Activated CD4-positive, alpha-beta T cell treated with anti-CD3 and anti-CD28 coated beads, Interleukin-2, amount 10 ng/mL, durations not matched to agents 24 days and 14 days (primary cell): ENCODE data around the gene HOATZ. TPM values are rescaled to one million over a fixed set of nuclear protein-coding genes. Genes with fewer than 3 reads are reported as not detected.

Source experiments
- DNase-seq: peaks from one replicate; pipeline ENCODE4 v3.0.0; 2022
- H3K27ac Mint-ChIP-seq: one replicate; pipeline ENCODE4 v1.8.0; 2022; ENCODE audit warnings: mild to moderate bottlenecking, mixed read lengths
- H3K27me3 Mint-ChIP-seq: one replicate; pipeline ENCODE4 v1.8.0; 2022; ENCODE audit warnings: mixed read lengths
- H3K36me3 Mint-ChIP-seq: one replicate; pipeline ENCODE4 v1.8.0; 2022; ENCODE audit warnings: low read depth, mild to moderate bottlenecking, mixed read lengths
- H3K4me1 Mint-ChIP-seq: one replicate; pipeline ENCODE4 v1.8.0; 2021; ENCODE audit warnings: mixed read lengths
- H3K4me3 Mint-ChIP-seq: one replicate; pipeline ENCODE4 v1.8.0; 2022; ENCODE audit warnings: mild to moderate bottlenecking, moderate library complexity, mixed read lengths
- H3K9me3 Mint-ChIP-seq: one replicate; pipeline ENCODE4 v1.8.0; 2021; ENCODE audit warnings: mixed read lengths
- intact Hi-C: fragments of 100-400 bp; cut with micrococcal nuclease; formaldehyde crosslinking; loops from one replicate; pipeline ENCODE4 v1.15.1; 2023
- total RNA-seq: library from RNA; stranded (reverse); gene quantifications from 2 replicates; pipeline ENCODE4 v1.2.3, GENCODE V29; 2022

The HOATZ gene
- total RNA-seq, 1 donor from 2014 or later: not detected

GRCh38 chr11:111562692-111563389 is 48.3 kb downstream of the HOATZ start:
- no peak for DNase-seq
- no peaks in the 10 kb centered on the region for H3K27me3 Mint-ChIP-seq
- no peaks in the 10 kb centered on the region for H3K4me1 Mint-ChIP-seq
- no peak overlapping the region for H3K4me3 Mint-ChIP-seq
- H3K27ac Mint-ChIP-seq: no peak overlapping the region
- H3K9me3 Mint-ChIP-seq: no peaks in the 10 kb centered on the region
- intact Hi-C loops: loop anchor here (10.0 kb wide), 1 partner anchor 278 kb away; no protein-coding TSS in a partner anchor
- H3K36me3 Mint-ChIP-seq: no peaks in the 10 kb centered on the region

DNA sequence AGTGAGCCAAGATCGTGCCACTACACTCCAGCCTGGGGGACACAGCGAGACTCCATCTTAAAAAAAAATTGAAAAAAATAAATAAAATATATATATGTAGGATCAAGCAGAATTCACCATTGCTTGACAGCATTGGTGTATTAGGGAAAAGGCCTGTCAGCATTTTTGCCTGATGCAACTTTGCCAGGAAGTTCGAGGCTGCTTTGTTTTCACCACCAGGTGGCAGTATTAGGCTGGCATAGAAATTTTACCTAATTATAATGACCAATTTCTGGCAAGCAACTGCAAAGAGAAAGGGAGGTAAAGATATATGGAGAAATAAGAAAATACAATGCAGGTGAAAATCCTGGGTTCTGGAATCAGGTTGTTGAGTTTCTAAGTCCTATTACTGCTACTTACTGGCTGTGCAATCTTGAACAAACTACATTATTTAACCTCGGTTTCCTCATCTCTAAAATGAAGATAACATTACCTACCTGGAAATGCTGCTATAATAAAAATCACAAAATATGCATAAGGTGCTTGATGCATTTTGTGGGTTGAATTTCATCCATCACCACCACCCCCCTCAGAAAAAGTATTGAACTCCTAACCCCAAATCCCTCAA is 50.6 kb downstream of the HOATZ start:
- Mint-ChIP-seq H3K27ac (no peak overlapping the region), H3K27me3 (no peaks in the 10 kb centered on the region), H3K4me1 (no peaks in the 10 kb centered on the region), H3K9me3 (no peaks in the 10 kb centered on the region), H3K4me3 (no peak overlapping the region), H3K36me3 (no peaks in the 10 kb centered on the region)
- DNase-seq: peak; percentile 89
- intact Hi-C loops: loop anchor here (1.0 to 10.0 kb wide), 4 partner anchors 113 to 280 kb away; no protein-coding TSS in a partner anchor

- intact Hi-C loops: loop anchor here (5.0 to 10.0 kb wide), 2 partner anchors 114 to 282 kb away; no protein-coding TSS in a partner anchor
These were observed 51.7 kb downstream of the HOATZ start for GRCh38 chr11:111566324-111566723.

GRCh38 chr11:111569476-111569875 is 54.9 kb downstream of the HOATZ start:
- intact Hi-C loops: loop anchor here (5.0 to 10.0 kb wide), 2 partner anchors 117 to 285 kb away; no protein-coding TSS in a partner anchor
- H3K27me3 Mint-ChIP-seq: peaks cover 9% of the 10 kb centered on the region
- no peak overlapping the region for H3K27ac Mint-ChIP-seq
- no peak for DNase-seq
- no peaks in the 10 kb centered on the region for H3K4me1 Mint-ChIP-seq
- no peak overlapping the region for H3K4me3 Mint-ChIP-seq
- no peaks in the 10 kb centered on the region for H3K36me3 Mint-ChIP-seq
- no peaks in the 10 kb centered on the region for H3K9me3 Mint-ChIP-seq

More at GRCh38 chr11:111566324-111566723, 51.7 kb downstream of the HOATZ start:
- H3K27me3 Mint-ChIP-seq: peaks cover 6% of the 10 kb centered on the region
- no peaks in the 10 kb centered on the region for H3K4me1 Mint-ChIP-seq
- H3K4me3 Mint-ChIP-seq: no peak overlapping the region
- DNase-seq: no peak
- no peaks in the 10 kb centered on the region for H3K36me3 Mint-ChIP-seq
- no peaks in the 10 kb centered on the region for H3K9me3 Mint-ChIP-seq
- no peak overlapping the region for H3K27ac Mint-ChIP-seq

- H3K4me1 Mint-ChIP-seq: peaks cover 3% of the 10 kb centered on the region
- H3K36me3 Mint-ChIP-seq: no peaks in the 10 kb centered on the region
- no peak for DNase-seq
- H3K27ac Mint-ChIP-seq: no peak overlapping the region
- no peaks in the 10 kb centered on the region for H3K9me3 Mint-ChIP-seq
- intact Hi-C loops: no loop called here
- H3K4me3 Mint-ChIP-seq: no peak overlapping the region
- H3K27me3 Mint-ChIP-seq: peaks cover 14% of the 10 kb centered on the region
These were observed 56.2 kb downstream of the HOATZ start for GRCh38 chr11:111570796-111571195.

- Mint-ChIP-seq H3K36me3 (no peaks in the 10 kb centered on the region), H3K27ac (no peak overlapping the region), H3K4me3 (no peak overlapping the region), H3K27me3 (peaks cover 14% of the 10 kb centered on the region), H3K4me1 (peaks cover 3% of the 10 kb centered on the region), H3K9me3 (no peaks in the 10 kb centered on the region)
- DNase-seq: no peak
- intact Hi-C loops: no loop called here
These were observed 57.4 kb downstream of the HOATZ start for GRCh38 chr11:111571829-111572501.

GRCh38 chr11:111572581-111572980 is 58.0 kb downstream of the HOATZ start:
- peaks cover 14% of the 10 kb centered on the region for H3K27me3 Mint-ChIP-seq
- no peak for DNase-seq
- H3K4me3 Mint-ChIP-seq: no peak overlapping the region
- H3K9me3 Mint-ChIP-seq: no peaks in the 10 kb centered on the region
- H3K27ac Mint-ChIP-seq: no peak overlapping the region
- H3K4me1 Mint-ChIP-seq: peaks cover 3% of the 10 kb centered on the region
- intact Hi-C loops: no loop called here
- no peaks in the 10 kb centered on the region for H3K36me3 Mint-ChIP-seq

DNA sequence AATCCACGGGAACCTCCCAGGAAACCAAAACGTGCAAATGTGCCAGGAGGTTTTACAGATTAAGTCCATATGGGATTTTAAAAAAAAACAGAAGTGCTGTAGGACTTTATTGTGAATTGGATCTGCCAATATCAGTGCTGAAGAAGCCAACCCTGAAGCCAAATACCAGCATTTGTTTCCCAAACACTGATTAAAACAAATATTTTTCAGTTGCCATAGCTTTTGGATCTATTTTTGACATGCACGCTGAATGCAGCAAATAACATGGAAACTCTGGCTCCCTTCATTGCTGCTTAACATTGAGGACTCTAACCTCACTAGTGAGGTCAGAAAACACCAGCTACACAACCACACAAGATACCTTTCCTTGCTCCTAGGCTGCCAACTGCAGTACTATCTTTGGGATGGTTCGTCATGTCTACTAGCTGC is 59.3 kb downstream of the HOATZ start:
- H3K4me1 Mint-ChIP-seq: peaks cover 3% of the 10 kb centered on the region
- no peaks in the 10 kb centered on the region for H3K9me3 Mint-ChIP-seq
- H3K27me3 Mint-ChIP-seq: peaks cover 14% of the 10 kb centered on the region
- no peaks in the 10 kb centered on the region for H3K36me3 Mint-ChIP-seq
- H3K27ac Mint-ChIP-seq: no peak overlapping the region
- intact Hi-C loops: no loop called here
- no peak overlapping the region for H3K4me3 Mint-ChIP-seq
- DNase-seq: no peak

DNA sequence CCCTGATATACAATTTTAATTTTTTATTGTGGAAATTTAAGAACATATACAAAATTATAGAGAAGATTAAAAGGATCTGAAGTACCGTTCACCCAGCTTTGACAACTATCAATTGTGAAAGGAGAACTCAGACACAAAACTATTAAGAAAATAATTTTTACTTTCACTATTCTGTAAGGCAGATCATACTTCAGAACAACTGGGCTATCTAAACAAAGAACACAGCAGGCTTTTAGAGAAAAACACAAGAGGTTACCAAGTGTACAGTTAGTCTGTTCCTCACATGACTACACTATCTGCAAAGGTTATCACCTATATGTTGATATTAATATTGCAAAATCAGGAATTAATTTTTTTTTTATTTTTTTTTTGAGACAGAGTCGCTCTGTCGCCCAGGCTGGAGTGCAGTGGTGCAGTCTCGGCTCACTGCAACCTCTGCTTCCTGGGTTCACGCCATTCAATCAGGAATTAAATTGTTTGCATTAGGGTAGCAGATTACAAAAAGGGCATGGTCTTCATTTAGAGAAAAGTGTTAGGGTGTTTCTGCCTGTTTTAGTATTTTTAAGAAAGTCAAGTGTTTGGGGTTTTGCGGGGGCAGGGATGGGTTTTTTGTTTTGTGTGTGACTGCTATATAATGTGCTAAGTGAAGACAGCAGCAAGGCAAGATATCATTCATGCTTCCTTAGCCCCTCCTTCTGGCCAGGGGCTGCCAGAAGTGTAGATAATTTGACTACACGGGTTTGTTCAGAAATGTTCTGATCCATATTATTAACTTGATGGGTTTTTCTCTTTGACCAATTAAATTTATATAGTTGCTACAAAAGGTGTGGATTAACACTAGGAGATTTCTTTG is 60.0 kb downstream of the HOATZ start:
- Mint-ChIP-seq H3K4me3 (peak overlapping the region; percentile 14), H3K27me3 (peaks cover 14% of the 10 kb centered on the region)
- intact Hi-C loops: no loop called here

GRCh38 chr11:111575740-111576139 is 61.2 kb downstream of the HOATZ start:
- no peak for DNase-seq
- no peaks in the 10 kb centered on the region for H3K36me3 Mint-ChIP-seq
- H3K27me3 Mint-ChIP-seq: peaks cover 14% of the 10 kb centered on the region
- peaks cover 4% of the 10 kb centered on the region for H3K4me1 Mint-ChIP-seq
- H3K9me3 Mint-ChIP-seq: no peaks in the 10 kb centered on the region
- intact Hi-C loops: no loop called here
- no peak overlapping the region for H3K4me3 Mint-ChIP-seq
- no peak overlapping the region for H3K27ac Mint-ChIP-seq

More for the DNA sequence above, 60.0 kb downstream of the HOATZ start:
- no peaks in the 10 kb centered on the region for H3K36me3 Mint-ChIP-seq
- H3K4me1 Mint-ChIP-seq: peaks cover 3% of the 10 kb centered on the region
- no peak for DNase-seq
- no peaks in the 10 kb centered on the region for H3K9me3 Mint-ChIP-seq
- no peak overlapping the region for H3K27ac Mint-ChIP-seq

DNA sequence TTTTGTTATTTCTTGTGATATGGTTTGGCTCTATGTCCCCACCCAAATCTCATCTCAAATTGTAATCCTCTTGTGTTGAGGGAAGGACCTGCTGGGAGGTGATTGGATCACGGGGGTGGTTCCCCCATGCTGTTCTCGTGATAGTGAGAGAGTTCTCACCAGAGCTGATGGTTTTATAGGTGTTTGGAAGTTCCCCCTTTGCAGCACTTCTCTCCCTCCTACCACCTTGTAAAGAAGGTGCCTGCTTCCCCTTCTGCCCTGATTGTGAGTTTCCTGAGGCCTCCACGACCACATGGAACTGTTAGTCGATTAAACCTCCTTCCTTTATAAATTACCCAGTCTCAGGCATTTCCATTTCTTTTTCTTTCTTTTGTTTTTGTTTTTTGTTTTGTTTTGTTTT is 63.2 kb downstream of the HOATZ start:
- Mint-ChIP-seq H3K36me3 (no peaks in the 10 kb centered on the region), H3K4me3 (no peak overlapping the region), H3K27ac (no peak overlapping the region)

DNA sequence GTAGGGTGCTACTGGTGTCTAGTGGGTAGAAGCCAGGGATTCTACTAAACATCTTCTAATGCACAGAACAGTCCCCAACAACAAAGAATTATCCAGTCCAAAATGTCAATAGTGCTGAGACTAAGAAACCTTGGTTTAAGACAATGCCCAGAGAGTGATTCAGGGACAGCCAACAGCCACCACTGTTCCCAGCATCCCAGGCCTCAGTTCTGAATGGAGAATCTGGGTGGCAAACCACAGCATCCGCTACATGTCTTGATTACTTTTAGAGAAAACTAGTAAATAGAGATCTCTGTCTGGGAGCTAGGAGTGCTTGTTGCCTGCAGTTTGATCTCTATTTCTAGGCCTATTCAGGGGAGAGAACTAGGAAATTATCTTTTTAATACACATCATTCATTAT is 66.8 kb downstream of the HOATZ start:
- H3K36me3 Mint-ChIP-seq: no peaks in the 10 kb centered on the region
- peaks cover 2% of the 10 kb centered on the region for H3K27me3 Mint-ChIP-seq
- peaks cover 6% of the 10 kb centered on the region for H3K4me1 Mint-ChIP-seq
- H3K9me3 Mint-ChIP-seq: no peaks in the 10 kb centered on the region
- no peak overlapping the region for H3K27ac Mint-ChIP-seq
- intact Hi-C loops: no loop called here
- no peak for DNase-seq
- H3K4me3 Mint-ChIP-seq: no peak overlapping the region

More for the DNA sequence above, 63.2 kb downstream of the HOATZ start:
- no peak for DNase-seq
- Mint-ChIP-seq H3K9me3 (no peaks in the 10 kb centered on the region), H3K4me1 (peaks cover 7% of the 10 kb centered on the region), H3K27me3 (peaks cover 5% of the 10 kb centered on the region)
- intact Hi-C loops: no loop called here

DNA sequence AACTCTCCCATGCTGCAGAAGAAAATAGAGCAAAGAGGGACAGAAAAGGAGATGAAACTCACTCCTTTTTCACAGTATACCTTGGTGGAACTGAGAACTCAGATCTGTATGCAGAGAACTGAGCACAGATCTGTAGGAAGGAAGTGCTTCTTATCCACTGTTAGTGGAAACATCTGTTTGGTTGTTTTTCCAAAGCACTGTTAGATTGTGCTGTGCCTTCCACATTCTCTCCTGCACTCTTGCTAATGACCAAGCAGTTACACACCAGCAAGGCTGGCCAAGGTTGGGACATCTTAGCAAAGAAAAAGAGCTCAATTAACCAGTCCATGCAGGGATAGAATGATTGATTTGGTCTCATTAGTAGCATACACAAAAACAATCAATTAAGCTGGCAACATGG is 67.6 kb downstream of the HOATZ start:
- no peak overlapping the region for H3K27ac Mint-ChIP-seq
- H3K9me3 Mint-ChIP-seq: no peaks in the 10 kb centered on the region
- H3K36me3 Mint-ChIP-seq: no peaks in the 10 kb centered on the region
- peaks cover 6% of the 10 kb centered on the region for H3K4me1 Mint-ChIP-seq
- intact Hi-C loops: no loop called here
- no peak for DNase-seq
- H3K4me3 Mint-ChIP-seq: no peak overlapping the region
- peaks cover 2% of the 10 kb centered on the region for H3K27me3 Mint-ChIP-seq
